Measurements from ENCODE around the gene MYOM3.
A peak's percentile ranks its signal among the peaks of the same experiment; 100 is the strongest.
"Not testable (repeated sequence)": the region's sequence is repeated elsewhere in the genome, so short reads cannot be mapped to it uniquely, and the experiment has no call there.

The MYOM3 gene

DNA sequence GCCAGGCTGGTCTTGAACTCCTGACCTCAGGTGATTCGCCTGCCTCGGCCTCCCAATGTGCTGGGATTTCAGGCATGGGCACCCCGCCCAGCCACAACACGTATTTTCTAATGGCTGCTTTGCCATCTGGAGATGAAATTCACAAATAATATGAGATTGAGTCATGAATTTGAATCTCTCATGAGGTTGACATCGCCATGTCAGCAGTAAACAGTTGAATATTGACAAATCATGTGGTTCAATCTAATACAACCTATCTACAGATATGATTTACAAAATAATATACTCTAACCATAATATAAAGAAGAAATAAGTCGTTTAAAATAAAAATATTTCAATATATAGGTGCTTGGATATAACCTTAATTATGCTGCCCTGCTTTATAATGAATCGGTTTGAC lies 42.1 kb downstream of the MYOM3 start:
- DNase-seq, result no peak

DNA sequence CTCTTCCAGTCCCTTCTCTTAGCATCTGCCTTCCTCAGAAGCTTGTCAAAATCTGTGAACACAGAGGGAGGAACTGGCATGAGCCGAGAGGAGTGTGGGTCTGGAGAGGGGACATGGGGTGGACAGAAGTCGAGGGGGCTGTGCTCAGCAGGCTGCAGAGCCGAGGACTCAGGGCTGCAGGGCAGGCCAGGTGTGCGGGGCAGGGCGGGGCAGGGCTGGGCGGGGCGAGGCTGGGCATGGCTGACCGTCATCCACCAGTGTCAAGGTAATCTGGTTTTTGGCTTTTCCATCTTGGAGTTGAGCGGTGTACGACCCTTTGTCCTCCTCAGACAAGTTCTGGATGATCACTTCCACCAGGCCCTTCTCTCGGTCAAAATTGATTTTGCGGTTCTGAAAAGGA lies 44.0 kb downstream of the MYOM3 start:
- no peak for DNase-seq

GRCh38 chr1:24065304-24065703 lies 46.6 kb downstream of the MYOM3 start:
- DNase-seq, result no peak

DNA sequence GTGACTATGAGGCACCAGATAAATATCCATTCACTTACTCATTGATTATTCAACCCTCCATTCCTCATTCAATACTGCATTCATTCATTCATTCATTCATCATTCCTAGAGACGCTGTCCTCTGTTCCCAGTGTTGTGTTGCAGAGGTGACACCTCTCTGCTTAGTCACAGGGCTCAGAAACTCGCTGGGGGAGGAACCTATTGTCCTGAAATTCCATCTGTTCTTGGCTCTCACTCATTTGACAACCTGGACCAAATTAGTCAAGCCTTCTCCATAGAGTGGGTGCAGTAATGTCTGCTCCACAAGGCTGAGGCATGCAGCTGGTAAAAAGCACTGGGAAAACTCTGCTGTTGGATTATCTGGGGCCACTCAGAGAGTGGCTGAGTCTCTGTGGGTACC lies 49.7 kb downstream of the MYOM3 start:
- no peak for DNase-seq

DNA sequence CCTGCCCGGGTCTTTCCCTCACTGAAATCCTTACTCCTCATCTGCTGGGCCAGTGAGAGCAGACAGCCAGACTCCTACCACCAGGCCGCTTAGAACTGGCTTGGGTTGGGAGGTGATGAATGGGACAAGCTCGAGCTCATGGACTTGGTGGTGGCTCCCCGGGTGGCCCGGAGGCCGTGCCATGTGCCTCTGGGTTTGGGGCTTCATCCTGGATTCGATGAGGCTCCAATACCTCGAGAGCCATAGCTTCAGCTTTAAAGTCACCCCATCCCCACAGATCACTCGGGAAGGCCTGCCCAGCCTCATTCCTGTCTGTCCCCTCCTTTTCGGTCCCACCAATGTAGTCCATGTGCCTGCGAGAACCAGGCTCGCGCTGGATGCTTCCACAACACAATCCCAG lies 51.5 kb downstream of the MYOM3 start:
- DNase-seq, result no peak

- DNase-seq, result no peak
Measured at GRCh38 chr1:24058671-24059455, 53.1 kb downstream of the MYOM3 start.

- DNase-seq, result no peak
Measured at GRCh38 chr1:24057171-24057570, 54.8 kb downstream of the MYOM3 start.

DNA sequence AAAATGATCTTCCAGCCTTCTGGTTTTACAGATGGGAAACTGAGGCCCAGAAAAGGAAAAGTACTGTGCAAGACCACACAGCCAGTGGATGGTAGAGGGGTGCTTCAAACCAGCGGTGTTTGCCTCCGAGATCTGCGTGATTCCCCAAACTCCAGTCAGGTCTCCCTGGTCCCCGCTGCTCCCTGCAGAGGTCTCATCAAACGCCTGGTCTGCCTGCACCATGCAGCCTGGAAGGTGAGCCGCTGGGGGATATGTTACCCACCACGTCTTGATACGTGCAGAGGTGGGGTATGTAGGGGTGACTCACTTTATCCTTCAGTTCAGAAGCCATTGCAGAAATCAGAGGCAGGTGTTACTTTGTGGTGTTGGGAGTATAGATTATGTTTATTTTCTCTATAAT lies 56.3 kb downstream of the MYOM3 start:
- no peak for DNase-seq

GRCh38 chr1:24052220-24052619 lies 59.7 kb downstream of the MYOM3 start:
- no peak for DNase-seq

DNA sequence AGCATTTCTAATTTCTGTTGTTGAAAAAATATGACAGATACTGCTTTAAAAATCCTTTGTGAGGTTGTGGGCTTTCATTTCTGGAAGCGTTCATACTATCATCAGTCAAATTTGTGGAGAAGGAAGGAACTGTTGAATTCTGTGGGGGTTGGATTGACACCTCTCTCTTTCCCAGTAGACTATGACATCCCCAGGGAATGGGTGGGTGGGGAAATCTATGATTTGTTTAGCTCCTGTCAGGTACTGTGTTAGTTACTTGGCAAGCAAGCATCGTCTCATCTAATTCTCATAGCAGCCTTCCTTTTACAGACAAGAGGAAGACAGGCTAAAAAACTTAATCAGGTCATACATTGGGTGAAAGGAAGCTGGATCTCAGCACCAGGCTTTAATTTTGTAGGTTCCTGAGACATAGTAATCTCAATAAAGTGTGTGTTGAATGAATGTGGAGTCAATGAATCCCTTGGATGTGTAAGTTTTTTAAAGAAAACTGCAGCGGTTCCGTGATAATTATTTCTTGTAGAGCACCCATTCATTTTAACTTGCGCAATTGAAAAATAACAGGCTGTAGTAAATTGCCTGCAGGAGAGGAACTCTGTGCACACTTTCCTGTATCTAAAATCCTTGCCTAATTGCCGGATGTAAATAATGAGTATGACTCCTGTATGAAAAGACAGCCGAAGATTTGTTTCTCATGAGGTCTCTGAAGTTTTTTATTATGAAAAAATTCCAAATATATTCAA lies 60.6 kb downstream of the MYOM3 start:
- no peak for DNase-seq

- DNase-seq, result no peak
Measured at GRCh38 chr1:24049733-24050132, 62.2 kb downstream of the MYOM3 start.

GRCh38 chr1:24048894-24049293 lies 63.0 kb downstream of the MYOM3 start:
- DNase-seq, result not testable (repeated sequence)

- no peak for DNase-seq
Measured at GRCh38 chr1:24048205-24048869, 63.6 kb downstream of the MYOM3 start.

DNA sequence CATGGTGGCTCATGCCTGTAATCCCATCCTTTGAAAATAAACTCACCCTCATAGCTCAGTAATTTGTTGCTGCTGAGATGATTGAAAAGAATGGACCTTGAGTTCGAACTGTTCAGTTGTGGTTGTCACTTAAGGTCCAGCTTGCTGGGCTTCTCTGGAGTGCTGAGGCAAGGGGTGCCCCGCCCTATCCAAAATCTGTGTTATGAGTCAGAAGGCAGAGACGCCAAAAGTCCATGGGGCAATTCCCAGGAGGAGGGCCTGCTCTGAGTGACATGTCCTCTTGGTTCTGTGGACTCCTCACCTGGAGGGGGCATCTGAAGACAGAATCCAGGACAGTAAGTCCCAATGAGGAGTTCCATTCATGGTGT lies 64.8 kb downstream of the MYOM3 start:
- DNase-seq, result no peak

- no peak for DNase-seq
Measured at GRCh38 chr1:24045771-24046170, 66.2 kb downstream of the MYOM3 start.

GRCh38 chr1:24044672-24045071 lies 67.3 kb downstream of the MYOM3 start:
- DNase-seq, result not testable (repeated sequence)

GRCh38 chr1:24043345-24044032 lies 68.4 kb downstream of the MYOM3 start:
- peak; percentile 68 for DNase-seq

- DNase-seq, result no peak
Measured at GRCh38 chr1:24042315-24042714, 69.6 kb downstream of the MYOM3 start.

DNA sequence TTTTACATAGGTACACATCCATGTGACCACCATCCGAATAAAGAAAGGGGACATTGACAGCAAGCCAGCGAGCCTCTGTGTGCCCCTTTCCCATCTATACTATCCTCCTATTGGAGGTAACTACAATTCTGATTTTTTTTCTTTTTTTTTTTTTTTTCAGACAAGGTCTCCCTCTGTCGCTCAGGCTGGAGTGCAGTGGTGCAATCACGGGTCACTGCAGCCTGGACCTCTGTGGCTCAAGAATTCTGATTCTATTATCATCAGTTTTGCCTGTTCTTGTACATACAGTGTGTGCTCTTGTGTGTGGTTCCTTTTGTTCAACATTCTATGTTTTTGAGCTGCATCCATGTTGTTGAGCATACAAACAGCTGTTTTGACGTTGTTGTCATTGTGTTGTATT lies 75.8 kb downstream of the MYOM3 start:
- DNase-seq, result no peak

DNA sequence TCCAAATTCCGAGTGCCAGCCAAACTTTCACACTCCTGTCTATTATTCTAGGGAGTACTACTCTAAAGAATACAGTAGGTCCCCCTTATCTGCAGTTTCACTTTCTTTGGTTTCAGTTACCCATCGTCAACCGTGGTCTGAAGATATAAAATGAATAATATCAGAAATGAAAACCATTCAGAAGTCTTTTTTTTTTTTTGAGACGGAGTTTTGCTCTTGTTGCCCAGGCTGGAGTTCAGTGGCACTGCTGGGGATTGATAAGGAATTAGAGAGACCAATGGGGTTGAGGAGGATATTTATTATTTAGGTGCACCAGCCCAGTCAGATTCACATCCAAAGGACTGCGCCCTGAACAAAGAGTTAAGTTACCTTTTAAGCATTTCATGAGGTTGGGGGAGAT lies 79.0 kb downstream of the MYOM3 start:
- no peak for DNase-seq

DNA sequence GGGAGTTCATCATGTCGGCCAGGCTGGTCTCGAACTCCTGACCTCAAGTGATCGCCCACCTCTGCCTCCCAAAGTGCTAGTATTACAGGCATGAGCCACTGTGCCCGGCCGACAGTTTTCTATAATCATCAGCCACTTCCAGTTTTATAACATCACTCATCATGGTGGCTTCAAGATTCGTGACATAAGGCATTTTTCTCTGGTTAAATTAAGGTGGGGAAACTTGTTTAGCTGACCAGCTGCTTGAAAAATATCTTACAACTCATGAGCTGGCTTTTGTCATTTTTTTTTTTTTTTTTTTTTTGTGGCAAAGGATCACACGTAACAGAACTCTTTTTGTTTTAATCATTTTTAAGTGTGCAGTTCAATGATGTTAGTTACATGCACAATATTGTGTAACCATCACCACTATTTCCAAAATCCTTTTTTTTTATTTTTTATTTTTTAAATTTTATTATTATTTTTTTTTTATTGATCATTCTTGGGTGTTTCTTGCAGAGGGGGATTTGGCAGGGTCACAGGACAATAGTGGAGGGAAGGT lies 80.9 kb downstream of the MYOM3 start:
- not testable (repeated sequence) for DNase-seq

DNA sequence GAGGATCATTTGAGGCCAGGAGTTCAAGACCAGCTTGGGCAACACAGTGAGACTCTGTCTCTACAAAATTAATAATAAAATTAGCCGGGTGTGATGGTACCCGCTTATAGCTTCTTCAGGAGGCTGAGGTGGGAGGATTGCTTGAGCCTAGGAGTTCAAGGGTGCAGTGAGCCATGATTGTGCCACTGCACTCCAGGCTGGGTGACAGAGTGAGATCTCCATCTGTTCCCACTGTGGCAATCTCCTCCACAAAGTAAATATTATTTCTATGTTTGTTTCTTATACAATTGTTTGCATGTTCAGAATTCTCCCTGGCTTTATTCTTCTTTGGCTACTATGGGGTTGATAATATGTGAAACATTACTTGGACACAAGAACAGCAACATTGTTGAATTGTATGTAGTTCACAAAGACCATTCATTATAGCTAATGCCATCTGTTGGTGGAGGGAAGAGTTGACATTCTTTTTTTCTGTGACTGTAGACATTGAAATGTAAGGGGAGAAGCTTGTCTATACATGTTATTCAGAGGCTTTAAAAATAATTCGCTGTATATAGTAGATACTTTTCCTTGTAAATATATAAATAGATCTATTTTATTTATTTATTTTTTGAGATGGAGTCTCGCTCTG lies 84.0 kb downstream of the MYOM3 start:
- no peak for DNase-seq

All from NCI-H187 treated with DMSO at 0.1 percent for 48 hours (cell line).